RWPE2 (cell line): Measurements from ENCODE around the gene PGBD5.

ENCODE experiments used
- ATAC-seq: fragments of 200-7000 bp; cut with Tn5 transposase; 3 replicates; pipeline ENCODE4 v1.9.1; 2021; ENCODE audit warnings: low read depth
- DNase-seq: peaks from one replicate; pipeline ENCODE4 v3.0.0-alpha.2; 2020; ENCODE audit warnings: low spot score
- H3K27ac ChIP-seq: fragments of 450-650 bp; 2 replicates; pipeline ENCODE4 v1.5.1; 2017; ENCODE audit warnings: mild to moderate bottlenecking; ENCODE audit not compliant: poor library complexity, severe bottlenecking
- H3K27me3 ChIP-seq: fragments of 250-450 bp; sonication (Bioruptor Pico); 2 replicates; pipeline ENCODE4 v1.5.1; 2021; ENCODE audit warnings: mild to moderate bottlenecking, moderate library complexity; ENCODE audit not compliant: insufficient read depth, poor library complexity, severe bottlenecking
- H3K36me3 ChIP-seq: fragments of 250-450 bp; sonication (Bioruptor Pico); 2 replicates; pipeline ENCODE4 v1.5.1; 2020; ENCODE audit warnings: low read depth, mild to moderate bottlenecking, moderate library complexity
- H3K4me1 ChIP-seq: fragments of 250-450 bp; sonication (Bioruptor Pico); 2 replicates; pipeline ENCODE4 v1.5.1; 2021; ENCODE audit warnings: mild to moderate bottlenecking, moderate library complexity; ENCODE audit not compliant: insufficient read depth, poor library complexity, severe bottlenecking
- H3K4me3 ChIP-seq: fragments of 250-450 bp; sonication (Bioruptor Pico); 2 replicates; pipeline ENCODE4 v1.5.1; 2021; ENCODE audit warnings: mild to moderate bottlenecking, moderate library complexity; ENCODE audit not compliant: severe bottlenecking
- H3K9me3 ChIP-seq: fragments of 250-450 bp; sonication (Bioruptor Pico); 2 replicates; pipeline ENCODE4 v1.5.1; 2021; ENCODE audit warnings: mild to moderate bottlenecking, moderate library complexity; ENCODE audit not compliant: severe bottlenecking
- CTCF ChIP-seq: fragments of 450-650 bp; IDR thresholded peaks from one replicate; pipeline ENCODE4 v1.5.1; 2017; ENCODE audit warnings: mild to moderate bottlenecking, moderate library complexity; ENCODE audit not compliant: poor library complexity, severe bottlenecking

PGBD5 gene

GRCh38 chr1:230376296-230376695 lies 49.8 kb downstream of the PGBD5 start:
- no peak overlapping the region for H3K4me3 ChIP-seq
- no peaks in the 10 kb centered on the region for H3K4me1 ChIP-seq
- H3K27me3 ChIP-seq: no peaks in the 10 kb centered on the region
- no peak for TF ChIP-seq CTCF
- H3K27ac ChIP-seq: no peak overlapping the region
- H3K9me3 ChIP-seq: no peaks in the 10 kb centered on the region
- DNase-seq (no peak), ATAC-seq (no peak)
- no peaks in the 10 kb centered on the region for H3K36me3 ChIP-seq

GRCh38 chr1:230375780-230376179 lies 50.4 kb downstream of the PGBD5 start:
- H3K36me3 ChIP-seq: no peaks in the 10 kb centered on the region
- no peaks in the 10 kb centered on the region for H3K27me3 ChIP-seq
- ATAC-seq: no peak
- no peak for TF ChIP-seq CTCF
- no peaks in the 10 kb centered on the region for H3K4me1 ChIP-seq
- H3K4me3 ChIP-seq: no peak overlapping the region
- no peak overlapping the region for H3K27ac ChIP-seq
- DNase-seq: no peak
- H3K9me3 ChIP-seq: no peaks in the 10 kb centered on the region

DNA sequence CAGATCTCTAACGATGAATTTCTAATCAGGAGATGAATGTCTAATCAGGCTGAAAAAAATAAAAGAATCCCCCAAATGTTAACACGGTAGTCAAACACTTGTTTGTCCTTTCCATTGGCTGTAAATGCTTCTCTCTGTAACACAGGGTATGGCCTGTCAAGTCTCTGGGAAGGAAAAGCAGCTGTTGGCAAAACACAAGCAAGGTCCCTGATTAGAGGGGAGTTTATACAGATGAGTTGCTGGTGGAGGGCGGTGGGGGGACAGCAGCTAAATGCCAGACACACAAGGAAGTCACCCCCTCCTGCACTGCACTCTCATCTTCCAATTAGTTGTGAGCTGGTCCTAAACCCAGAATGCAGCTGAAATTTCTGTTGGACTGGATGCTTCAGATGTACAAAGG lies 51.0 kb downstream of the PGBD5 start:
- no peaks in the 10 kb centered on the region for H3K4me1 ChIP-seq
- no peaks in the 10 kb centered on the region for H3K9me3 ChIP-seq
- no peak for TF ChIP-seq CTCF
- no peaks in the 10 kb centered on the region for H3K36me3 ChIP-seq
- no peak for ATAC-seq
- no peak overlapping the region for H3K4me3 ChIP-seq
- no peaks in the 10 kb centered on the region for H3K27me3 ChIP-seq
- DNase-seq: no peak
- H3K27ac ChIP-seq: no peak overlapping the region

GRCh38 chr1:230371923-230372703 lies 54.0 kb downstream of the PGBD5 start:
- no peaks in the 10 kb centered on the region for H3K36me3 ChIP-seq
- no peaks in the 10 kb centered on the region for H3K9me3 ChIP-seq
- no peak overlapping the region for H3K27ac ChIP-seq
- H3K4me3 ChIP-seq: no peak overlapping the region
- no peaks in the 10 kb centered on the region for H3K4me1 ChIP-seq
- no peaks in the 10 kb centered on the region for H3K27me3 ChIP-seq
- DNase-seq (no peak), ATAC-seq (no peak)
- no peak for TF ChIP-seq CTCF

DNA sequence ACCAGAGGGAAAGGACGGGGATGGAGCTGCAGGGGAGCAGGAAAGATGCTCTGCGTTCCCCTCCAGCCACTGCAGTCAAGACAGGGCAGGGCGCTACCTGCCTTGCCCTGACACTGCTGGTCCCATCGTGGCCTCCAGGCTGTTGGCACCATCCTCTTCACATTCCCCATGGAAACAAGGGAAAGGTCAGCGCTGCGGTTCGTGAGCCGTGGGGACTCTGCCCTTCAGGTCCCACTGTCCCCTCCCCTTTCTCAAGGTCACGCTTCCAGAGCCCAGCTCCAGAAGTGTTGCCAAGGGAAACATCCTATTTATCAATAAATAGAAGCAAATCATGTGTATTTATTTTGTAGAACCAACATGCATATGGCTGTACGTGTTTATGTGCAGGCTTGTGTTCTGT lies 56.0 kb downstream of the PGBD5 start:
- no peak for TF ChIP-seq CTCF
- Histone ChIP-seq H3K36me3 (no peaks in the 10 kb centered on the region), H3K4me1 (no peaks in the 10 kb centered on the region), H3K9me3 (no peaks in the 10 kb centered on the region), H3K27ac (no peak overlapping the region), H3K4me3 (no peak overlapping the region), H3K27me3 (no peaks in the 10 kb centered on the region)
- no peak for ATAC-seq
- no peak for DNase-seq
